ENCODE data around the gene CCDC88A. TPM values are rescaled to one million over a fixed set of nuclear protein-coding genes. Genes with fewer than 3 reads are reported as not detected.
"Not testable (repeated sequence)": the region's sequence is repeated elsewhere in the genome, so short reads cannot be mapped to it uniquely, and the experiment has no call there.

CCDC88A gene
- total and polyA plus RNA-seq, 8 donors, result 6.2 to 95.1 (median 31.6) TPM

- 44 to 62% (median 53%) methylated on average over 2 of the region's 2 CpGs for WGBS, 5 donors
- H3K27ac ChIP-seq, result no peak overlapping the region
- no peaks in the 10 kb centered on the region for H3K9me3 ChIP-seq
- peaks cover 0 to 5% (median 0%) of the 10 kb centered on the region in 4 donors for H3K4me1 ChIP-seq
- intact Hi-C loops (cut with DNase I; ENCODE audit: low total_unique reads), result no loop called here
- no peak overlapping the region for H3K4me3 ChIP-seq
- DNase-seq, result no peak
- H3K27me3 ChIP-seq, result no peaks in the 10 kb centered on the region
- TF ChIP-seq CTCF (IDR thresholded peaks at IDR 0.05) (no peak), POLR2A (IDR thresholded peaks at IDR 0.05) (no peak), POLR2AphosphoS5 (IDR thresholded peaks at IDR 0.05) (no peak), EP300 (IDR thresholded peaks at IDR 0.05) (no peak)
- H3K36me3 ChIP-seq, result peaks cover 0 to 15% (median 13%) of the 10 kb centered on the region in 4 donors
These were observed 61.7 kb downstream of the CCDC88A start for GRCh38 chr2:55357927-55358326.

GRCh38 chr2:55357164-55357563 is 62.5 kb downstream of the CCDC88A start:
- TF ChIP-seq EP300 (IDR thresholded peaks at IDR 0.05) (no peak), POLR2A (IDR thresholded peaks at IDR 0.05) (no peak), CTCF (IDR thresholded peaks at IDR 0.05) (no peak), POLR2AphosphoS5 (IDR thresholded peaks at IDR 0.05) (no peak)
- Histone ChIP-seq H3K27me3 (no peaks in the 10 kb centered on the region), H3K4me1 (peaks cover 0 to 5% (median 0%) of the 10 kb centered on the region in 4 donors), H3K9me3 (no peaks in the 10 kb centered on the region), H3K27ac (no peak overlapping the region), H3K4me3 (no peak overlapping the region), H3K36me3 (peaks cover 0 to 17% (median 14%) of the 10 kb centered on the region in 4 donors)
- intact Hi-C loops (cut with DNase I; ENCODE audit: low total_unique reads), result no loop called here
- no peak for DNase-seq

GRCh38 chr2:55356136-55356535 is 63.5 kb downstream of the CCDC88A start:
- DNase-seq; H3K4me3 ChIP-seq; H3K4me1 ChIP-seq; intact Hi-C loops (cut with DNase I; ENCODE audit: low total_unique reads); H3K27ac ChIP-seq; H3K9me3 ChIP-seq; H3K27me3 ChIP-seq: not testable (repeated sequence)
- 90 to 100% (median 94%) methylated on average over 2 of the region's 2 CpGs for WGBS, 5 donors
- H3K36me3 ChIP-seq, result peaks cover 0 to 27% (median 21%) of the 10 kb centered on the region in 4 donors

- H3K27me3 ChIP-seq, result no peaks in the 10 kb centered on the region
- intact Hi-C loops (cut with DNase I; ENCODE audit: low total_unique reads), result no loop called here
These were observed 64.2 kb downstream of the CCDC88A start for GRCh38 chr2:55355451-55355850.

GRCh38 chr2:55351672-55352071 is 68.0 kb downstream of the CCDC88A start:
- Histone ChIP-seq H3K27me3 (no peaks in the 10 kb centered on the region), H3K9me3 (no peaks in the 10 kb centered on the region), H3K4me3 (no peak overlapping the region), H3K36me3 (peaks cover 0 to 41% (median 25%) of the 10 kb centered on the region in 4 donors), H3K4me1 (no peaks in the 10 kb centered on the region), H3K27ac (no peak overlapping the region)
- intact Hi-C loops (cut with DNase I; ENCODE audit: low total_unique reads), result no loop called here
- 91 to 99% (median 98%) methylated on average over 3 of the region's 3 CpGs for WGBS, 5 donors
- no peak for TF ChIP-seq POLR2A (IDR thresholded peaks at IDR 0.05)
- no peak for TF ChIP-seq POLR2AphosphoS5 (IDR thresholded peaks at IDR 0.05)
- no peak for TF ChIP-seq EP300 (IDR thresholded peaks at IDR 0.05)
- TF ChIP-seq CTCF (IDR thresholded peaks at IDR 0.05), result no peak
- DNase-seq, result no peak

More at GRCh38 chr2:55355451-55355850, 64.2 kb downstream of the CCDC88A start:
- 96 to 99% (median 96%) methylated on average over 4 of the region's 4 CpGs for WGBS, 5 donors
- Histone ChIP-seq H3K4me1 (peaks cover 0 to 5% (median 0%) of the 10 kb centered on the region in 4 donors), H3K36me3 (peaks cover 0 to 27% (median 21%) of the 10 kb centered on the region in 4 donors), H3K27ac (no peak overlapping the region), H3K9me3 (no peaks in the 10 kb centered on the region), H3K4me3 (no peak overlapping the region)
- TF ChIP-seq POLR2A (IDR thresholded peaks at IDR 0.05), result no peak
- no peak for TF ChIP-seq EP300 (IDR thresholded peaks at IDR 0.05)
- DNase-seq, result no peak
